ENCODE results near the gene FBLN2. TPM values are rescaled to one million over a fixed set of nuclear protein-coding genes. Genes with fewer than 3 reads are reported as not detected.
A peak's percentile ranks its signal among the peaks of the same experiment; 100 is the strongest.

FBLN2 gene
- total and polyA plus RNA-seq, 3 experiments from 2014 or later, result 0.09 to 3.2 (median 0.18) TPM

DNA sequence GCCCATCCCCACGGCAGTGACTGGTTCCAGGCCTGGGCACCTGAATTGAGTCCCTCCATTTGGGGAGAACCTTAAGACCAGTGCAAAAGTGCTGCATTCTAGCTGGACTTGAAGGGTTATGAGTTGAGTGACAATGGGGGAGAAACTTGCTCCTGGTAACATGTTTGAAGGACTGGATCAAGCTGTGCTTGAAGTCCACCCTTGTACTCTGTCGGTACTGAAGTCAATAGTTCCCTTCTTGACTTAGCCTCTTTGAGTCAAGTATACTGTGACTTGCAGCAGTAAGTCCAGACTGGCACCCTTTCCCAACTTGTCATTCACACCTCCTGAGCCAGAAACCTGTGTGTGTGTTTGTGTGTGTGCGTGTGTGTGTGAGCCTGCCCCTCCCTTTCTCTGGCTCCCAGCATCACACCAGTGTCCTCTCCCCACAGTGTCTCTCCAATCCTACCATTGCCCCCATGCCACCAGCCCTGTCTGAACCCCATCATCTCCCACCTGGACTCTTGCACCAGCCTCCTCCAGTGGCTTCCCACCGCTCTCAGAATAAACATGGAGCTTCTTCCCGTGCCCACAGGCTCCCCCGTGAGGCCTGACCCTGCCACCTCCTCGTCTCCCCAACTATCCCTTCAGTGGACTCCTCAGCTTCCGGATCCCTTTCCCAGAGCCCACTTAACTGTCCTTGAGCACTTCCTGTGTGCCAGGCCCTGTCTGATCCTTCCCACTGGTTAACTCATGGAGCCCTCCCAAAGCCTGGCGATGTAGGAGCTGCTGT is 10.2 kb upstream of the FBLN2 start:
- H3K27me3 Mint-ChIP-seq, result peaks cover 17 to 41% of the 10 kb centered on the region in 2 donors
- H3K27ac Mint-ChIP-seq, result no peak overlapping the region
- no peak overlapping the region for H3K4me3 ChIP-seq (ENCODE audit: low read length)
- H3K27ac ChIP-seq (ENCODE audit: low read depth, low read length), result no peak overlapping the region
- no peaks in the 10 kb centered on the region for H3K27me3 ChIP-seq (ENCODE audit: insufficient read depth, low read length, poor library complexity, severe bottlenecking)
- H3K36me3 Mint-ChIP-seq, result peaks cover 0 to 7% (median 0%) of the 10 kb centered on the region in 3 donors
- ChIA-PET POLR2A (no interaction called here), CTCF (interaction anchor here (0.8 kb wide), 1 partner anchor 11 kb away, joined by 3 read pairs; the partner anchor contains the start of gene FBLN2)
- no peaks in the 10 kb centered on the region for H3K9me3 ChIP-seq (ENCODE audit: low read length)
- H3K4me1 ChIP-seq (ENCODE audit: insufficient read depth, low read length), result peaks cover 6% of the 10 kb centered on the region
- DNase-seq, result no peak
- H3K36me3 ChIP-seq (ENCODE audit: insufficient read depth, low read length), result no peaks in the 10 kb centered on the region
- peaks cover 0 to 10% (median 4%) of the 10 kb centered on the region in 3 donors for H3K4me1 Mint-ChIP-seq
- H3K9me3 Mint-ChIP-seq, result peaks cover 0 to 8% (median 4%) of the 10 kb centered on the region in 5 donors
- no peak overlapping the region for H3K4me3 Mint-ChIP-seq

DNA sequence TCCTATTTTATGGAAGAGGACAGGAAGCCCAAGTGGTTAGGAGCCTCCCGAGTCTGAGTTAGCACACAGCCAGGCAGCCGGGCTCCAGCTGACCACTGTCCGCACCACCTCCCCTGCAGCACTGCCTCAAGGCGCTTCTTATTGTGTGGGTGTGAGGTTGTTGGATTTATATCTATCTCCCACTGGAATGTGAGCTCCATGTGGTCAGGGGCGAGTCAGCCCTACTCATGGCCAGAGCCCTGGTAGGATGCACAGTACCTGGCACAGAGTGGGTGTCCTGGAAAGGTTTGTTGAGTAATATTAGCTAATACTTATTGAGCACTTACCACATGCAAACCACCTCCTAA is 9.7 kb upstream of the FBLN2 start:
- peaks cover 4 to 12% (median 8%) of the 10 kb centered on the region in 3 donors for H3K4me1 Mint-ChIP-seq
- no peak overlapping the region for H3K27ac Mint-ChIP-seq
- peaks cover 19 to 42% of the 10 kb centered on the region in 2 donors for H3K27me3 Mint-ChIP-seq
- Histone ChIP-seq H3K9me3 (ENCODE audit: low read length) (no peaks in the 10 kb centered on the region), H3K36me3 (ENCODE audit: insufficient read depth, low read length) (no peaks in the 10 kb centered on the region), H3K4me3 (ENCODE audit: low read length) (no peak overlapping the region), H3K27me3 (ENCODE audit: insufficient read depth, low read length, poor library complexity, severe bottlenecking) (no peaks in the 10 kb centered on the region), H3K27ac (ENCODE audit: low read depth, low read length) (no peak overlapping the region), H3K4me1 (ENCODE audit: insufficient read depth, low read length) (peaks cover 7% of the 10 kb centered on the region)
- DNase-seq, result no peak
- ChIA-PET POLR2A (no interaction called here), CTCF (no interaction called here)
- peaks cover 0 to 8% (median 4%) of the 10 kb centered on the region in 5 donors for H3K9me3 Mint-ChIP-seq
- no peak overlapping the region for H3K4me3 Mint-ChIP-seq
- H3K36me3 Mint-ChIP-seq, result peaks cover 0 to 7% (median 0%) of the 10 kb centered on the region in 3 donors

DNA sequence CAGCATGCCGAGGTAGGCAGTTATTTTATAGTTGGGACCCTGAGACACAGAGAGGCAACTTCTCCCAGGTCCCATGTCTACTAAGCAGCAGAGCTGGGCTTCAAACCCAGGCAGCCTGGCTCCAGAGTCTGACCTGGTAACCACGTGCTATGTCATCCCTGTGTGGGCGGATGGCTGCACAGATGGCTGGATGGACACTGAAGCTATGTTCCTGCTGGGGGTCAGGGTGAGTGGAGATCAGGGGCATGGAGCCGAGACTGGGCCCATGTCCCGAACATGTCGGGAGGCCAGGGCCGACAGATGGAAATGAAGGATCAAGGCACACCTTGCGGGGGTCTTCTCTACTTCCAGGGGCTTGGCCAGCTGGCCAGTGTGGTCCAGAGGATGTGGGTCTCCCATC is 9.3 kb upstream of the FBLN2 start:
- Mint-ChIP-seq H3K27me3 (peaks cover 22 to 45% of the 10 kb centered on the region in 2 donors), H3K9me3 (peaks cover 0 to 8% (median 4%) of the 10 kb centered on the region in 5 donors), H3K27ac (no peak overlapping the region), H3K36me3 (peaks cover 0 to 7% (median 0%) of the 10 kb centered on the region in 3 donors), H3K4me3 (no peak overlapping the region), H3K4me1 (peaks cover 8 to 16% (median 12%) of the 10 kb centered on the region in 3 donors)
- Histone ChIP-seq H3K27ac (ENCODE audit: low read depth, low read length) (no peak overlapping the region), H3K27me3 (ENCODE audit: insufficient read depth, low read length, poor library complexity, severe bottlenecking) (no peaks in the 10 kb centered on the region), H3K9me3 (ENCODE audit: low read length) (no peaks in the 10 kb centered on the region), H3K4me1 (ENCODE audit: insufficient read depth, low read length) (peaks cover 11% of the 10 kb centered on the region), H3K36me3 (ENCODE audit: insufficient read depth, low read length) (no peaks in the 10 kb centered on the region), H3K4me3 (ENCODE audit: low read length) (no peak overlapping the region)
- ChIA-PET CTCF (no interaction called here), POLR2A (no interaction called here)
- no peak for DNase-seq

DNA sequence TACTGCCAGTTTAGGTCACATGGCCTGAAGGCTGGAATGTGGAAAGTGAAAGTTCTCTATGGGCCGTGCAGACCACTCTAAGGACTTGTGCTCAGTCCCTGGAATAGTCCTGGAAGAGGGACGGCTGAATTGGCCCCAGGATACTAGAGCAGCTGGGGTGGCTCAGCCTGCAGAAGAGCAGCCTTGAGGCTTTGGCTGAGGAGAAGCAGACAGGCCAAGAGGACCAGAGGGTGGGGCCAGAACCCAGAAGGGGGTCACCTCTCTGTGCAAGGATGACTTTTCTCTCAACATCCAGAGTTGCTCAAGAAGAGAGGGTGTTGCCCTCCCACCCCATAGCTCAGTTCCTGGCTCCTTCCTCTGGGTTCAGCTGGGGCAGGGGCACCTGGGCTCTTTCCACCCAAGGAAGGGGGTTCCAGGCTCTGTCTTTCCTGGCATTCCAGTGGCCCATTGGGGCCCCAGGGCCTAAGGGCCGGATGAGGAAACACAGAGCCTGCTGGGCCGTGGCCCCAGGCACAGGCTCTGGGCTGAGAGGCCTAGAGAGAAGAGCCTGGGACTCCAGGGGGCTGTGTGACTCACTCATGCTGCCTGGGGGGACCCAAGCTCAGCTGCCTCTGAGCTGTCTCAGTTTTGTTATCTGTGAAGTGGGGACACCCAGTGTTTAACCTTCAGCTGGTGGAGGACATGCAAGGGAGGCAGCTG is 8.5 kb upstream of the FBLN2 start:
- CTCF ChIA-PET, result no interaction called here
- POLR2A ChIA-PET, result no interaction called here

DNA sequence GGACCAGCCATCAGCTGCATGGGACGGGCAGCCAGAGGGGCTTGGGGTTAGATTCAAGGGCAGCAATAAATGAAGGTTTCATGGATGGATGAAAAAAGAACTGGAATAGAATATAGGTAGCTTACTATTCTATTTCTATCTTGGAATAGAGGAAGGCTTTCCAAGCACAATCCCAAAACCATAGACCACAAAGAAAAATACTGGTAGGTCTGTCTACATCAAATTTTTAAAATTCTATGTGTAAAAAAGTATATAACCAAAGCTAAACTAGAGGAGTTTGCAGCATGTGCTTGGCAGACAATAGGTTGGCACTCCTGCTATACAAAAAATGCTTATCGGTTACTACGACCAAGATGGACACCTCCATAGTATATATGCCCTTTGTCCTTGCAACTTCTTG is 7.2 kb upstream of the FBLN2 start:
- H3K9me3 Mint-ChIP-seq, result peaks cover 0 to 8% (median 4%) of the 10 kb centered on the region in 5 donors
- H3K4me1 ChIP-seq (ENCODE audit: insufficient read depth, low read length), result peaks cover 14% of the 10 kb centered on the region
- H3K4me3 ChIP-seq (ENCODE audit: low read length), result no peak overlapping the region
- peaks cover 21 to 44% of the 10 kb centered on the region in 2 donors for H3K27me3 Mint-ChIP-seq
- peaks cover 12 to 18% (median 16%) of the 10 kb centered on the region in 3 donors for H3K4me1 Mint-ChIP-seq
- H3K36me3 ChIP-seq (ENCODE audit: insufficient read depth, low read length), result no peaks in the 10 kb centered on the region
- H3K4me3 Mint-ChIP-seq, result no peak overlapping the region
- ChIA-PET POLR2A (no interaction called here), CTCF (no interaction called here)
- H3K27ac ChIP-seq (ENCODE audit: low read depth, low read length), result no peak overlapping the region
- no peak for DNase-seq
- no peaks in the 10 kb centered on the region for H3K9me3 ChIP-seq (ENCODE audit: low read length)
- H3K27me3 ChIP-seq (ENCODE audit: insufficient read depth, low read length, poor library complexity, severe bottlenecking), result no peaks in the 10 kb centered on the region
- H3K36me3 Mint-ChIP-seq, result peaks cover 0 to 7% (median 0%) of the 10 kb centered on the region in 3 donors
- H3K27ac Mint-ChIP-seq, result peak overlapping the region in 1 of 8 donors; percentile 52

More for the DNA sequence above, 8.5 kb upstream of the FBLN2 start:
- Mint-ChIP-seq H3K36me3 (peaks cover 0 to 7% (median 0%) of the 10 kb centered on the region in 3 donors), H3K9me3 (peaks cover 0 to 8% (median 4%) of the 10 kb centered on the region in 5 donors), H3K27ac (no peak overlapping the region), H3K27me3 (peaks cover 26 to 45% of the 10 kb centered on the region in 2 donors), H3K4me1 (peaks cover 12 to 21% (median 19%) of the 10 kb centered on the region in 3 donors), H3K4me3 (no peak overlapping the region)
- H3K27me3 ChIP-seq (ENCODE audit: insufficient read depth, low read length, poor library complexity, severe bottlenecking), result no peaks in the 10 kb centered on the region
- H3K4me3 ChIP-seq (ENCODE audit: low read length), result no peak overlapping the region
- no peak for DNase-seq
- no peak overlapping the region for H3K27ac ChIP-seq (ENCODE audit: low read depth, low read length)
- no peaks in the 10 kb centered on the region for H3K36me3 ChIP-seq (ENCODE audit: insufficient read depth, low read length)
- peaks cover 18% of the 10 kb centered on the region for H3K4me1 ChIP-seq (ENCODE audit: insufficient read depth, low read length)
- no peaks in the 10 kb centered on the region for H3K9me3 ChIP-seq (ENCODE audit: low read length)

DNA sequence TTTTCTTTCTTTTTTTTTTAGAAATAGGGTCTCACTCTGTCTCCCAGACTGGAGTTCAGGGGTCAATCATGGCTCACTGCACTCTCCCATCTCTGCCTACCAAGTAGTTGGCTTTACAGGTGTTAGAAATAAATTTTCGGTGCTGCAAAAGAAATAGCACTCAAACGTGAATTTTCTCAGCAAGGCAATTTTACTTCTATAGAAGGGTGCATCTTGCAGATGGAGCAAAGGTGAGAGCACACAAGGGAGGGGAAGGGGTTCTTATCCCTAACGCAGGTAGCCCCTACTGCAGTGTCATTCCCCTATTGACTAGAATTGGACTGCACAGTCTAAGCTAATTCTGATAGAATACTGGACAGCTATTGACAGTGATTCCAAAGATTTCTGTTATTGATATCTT is 6.8 kb upstream of the FBLN2 start:
- H3K27ac ChIP-seq (ENCODE audit: low read depth, low read length), result no peak overlapping the region
- H3K36me3 ChIP-seq (ENCODE audit: insufficient read depth, low read length), result no peaks in the 10 kb centered on the region
- Mint-ChIP-seq H3K9me3 (peaks cover 0 to 8% (median 4%) of the 10 kb centered on the region in 5 donors), H3K36me3 (peaks cover 0 to 7% (median 0%) of the 10 kb centered on the region in 3 donors), H3K27me3 (peaks cover 18 to 43% of the 10 kb centered on the region in 2 donors), H3K4me1 (peaks cover 12 to 15% (median 14%) of the 10 kb centered on the region in 3 donors), H3K4me3 (no peak overlapping the region), H3K27ac (no peak overlapping the region)
- DNase-seq, result no peak
- POLR2A ChIA-PET, result no interaction called here
- CTCF ChIA-PET, result no interaction called here
- peaks cover 13% of the 10 kb centered on the region for H3K4me1 ChIP-seq (ENCODE audit: insufficient read depth, low read length)
- H3K27me3 ChIP-seq (ENCODE audit: insufficient read depth, low read length, poor library complexity, severe bottlenecking), result no peaks in the 10 kb centered on the region
- no peak overlapping the region for H3K4me3 ChIP-seq (ENCODE audit: low read length)
- H3K9me3 ChIP-seq (ENCODE audit: low read length), result no peaks in the 10 kb centered on the region

DNA sequence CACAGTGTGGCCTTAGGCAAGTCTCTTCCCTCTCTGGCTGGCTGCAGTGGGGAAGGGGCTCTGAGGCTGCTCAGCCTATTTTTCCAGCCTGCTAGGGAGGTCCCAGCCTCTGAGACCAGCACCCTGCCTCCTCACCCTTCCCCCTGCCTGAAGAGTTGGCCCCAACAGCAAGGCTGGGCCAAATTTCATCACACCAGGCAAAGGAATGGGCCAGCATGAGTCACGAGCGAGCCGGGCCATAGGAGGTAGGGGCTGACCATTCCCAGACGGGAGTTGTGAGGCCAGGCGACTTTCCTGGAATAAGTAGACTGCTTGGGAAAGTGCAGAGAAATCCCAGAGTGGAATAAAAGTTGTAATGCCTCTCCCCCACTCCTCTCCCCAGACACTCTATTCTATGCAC is 5.7 kb upstream of the FBLN2 start:
- Histone ChIP-seq H3K4me3 (ENCODE audit: low read length) (no peak overlapping the region), H3K9me3 (ENCODE audit: low read length) (no peaks in the 10 kb centered on the region), H3K4me1 (ENCODE audit: insufficient read depth, low read length) (peaks cover 13% of the 10 kb centered on the region), H3K27me3 (ENCODE audit: insufficient read depth, low read length, poor library complexity, severe bottlenecking) (peaks cover 2% of the 10 kb centered on the region), H3K36me3 (ENCODE audit: insufficient read depth, low read length) (no peaks in the 10 kb centered on the region), H3K27ac (ENCODE audit: low read depth, low read length) (no peak overlapping the region)
- Mint-ChIP-seq H3K27ac (no peak overlapping the region), H3K9me3 (peaks cover 0 to 8% (median 4%) of the 10 kb centered on the region in 5 donors), H3K4me1 (peaks cover 15 to 18% (median 16%) of the 10 kb centered on the region in 3 donors), H3K36me3 (peaks cover 0 to 7% (median 0%) of the 10 kb centered on the region in 3 donors), H3K4me3 (no peak overlapping the region), H3K27me3 (peaks cover 21 to 51% of the 10 kb centered on the region in 2 donors)
- ChIA-PET CTCF (no interaction called here), POLR2A (no interaction called here)
- no peak for DNase-seq

DNA sequence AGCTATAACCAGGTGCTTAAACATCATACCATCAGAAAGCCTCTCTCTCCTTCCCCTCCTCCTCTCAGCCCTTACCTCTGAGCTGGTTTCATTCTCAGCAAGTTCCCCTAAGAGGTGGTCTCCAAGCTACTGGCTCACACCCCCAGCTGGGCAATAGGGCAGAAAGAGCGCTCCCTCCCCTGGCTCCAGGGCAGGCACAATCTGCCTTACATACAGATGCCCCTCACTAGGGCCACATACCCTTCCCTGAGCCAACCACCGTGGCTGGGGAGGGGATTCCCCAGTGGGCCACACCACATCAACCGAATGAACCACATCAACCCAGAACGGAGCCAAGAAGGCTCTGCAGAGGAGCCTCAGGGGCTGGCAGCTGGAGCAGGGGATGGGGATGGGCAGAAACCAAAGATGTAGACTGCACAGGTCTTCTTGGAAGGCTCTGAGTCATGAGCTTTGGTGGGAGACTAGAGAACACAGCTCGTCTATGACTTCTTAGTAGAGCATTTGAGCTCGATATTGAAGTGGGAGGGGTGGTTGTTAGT is 4.6 kb upstream of the FBLN2 start:
- no peaks in the 10 kb centered on the region for H3K36me3 ChIP-seq (ENCODE audit: insufficient read depth, low read length)
- no peak overlapping the region for H3K27ac ChIP-seq (ENCODE audit: low read depth, low read length)
- DNase-seq, result peak in 2 of 5 donors; percentile 21 to 80
- Mint-ChIP-seq H3K9me3 (peaks cover 0 to 8% (median 4%) of the 10 kb centered on the region in 5 donors), H3K36me3 (peaks cover 0 to 7% (median 0%) of the 10 kb centered on the region in 3 donors), H3K27ac (no peak overlapping the region), H3K4me3 (peak overlapping the region in 1 of 7 donors; percentile 78), H3K4me1 (peaks cover 16 to 21% (median 18%) of the 10 kb centered on the region in 3 donors), H3K27me3 (peaks cover 19 to 50% of the 10 kb centered on the region in 2 donors)
- peaks cover 4% of the 10 kb centered on the region for H3K27me3 ChIP-seq (ENCODE audit: insufficient read depth, low read length, poor library complexity, severe bottlenecking)
- H3K4me3 ChIP-seq (ENCODE audit: low read length), result no peak overlapping the region
- POLR2A ChIA-PET, result no interaction called here
- peaks cover 13% of the 10 kb centered on the region for H3K4me1 ChIP-seq (ENCODE audit: insufficient read depth, low read length)
- no peaks in the 10 kb centered on the region for H3K9me3 ChIP-seq (ENCODE audit: low read length)
- CTCF ChIA-PET, result no interaction called here

Data from CD8-positive, alpha-beta memory T cell (primary cell).